NOMO-1 (cell line): ENCODE results near the gene PLEKHM1.
"Not testable (repeated sequence)": the region's sequence is repeated elsewhere in the genome, so short reads cannot be mapped to it uniquely, and the experiment has no call there.

Experiments used
- DNase-seq, 2 experiments: peaks; one replicate each; lab custom pipeline; 2025; ENCODE audit not compliant: unreplicated experiment in 2 of 2; lab: John Stamatoyannopoulos, UW

PLEKHM1 gene

GRCh38 chr17:45490615-45491433, at the start of gene PLEKHM1:
Gene PLEKHM1, minus strand, starts transcription at chr17:45490721. Its CDS starts 8,237 bp downstream, at chr17:45482484.
- DNase-seq = peak; percentile 73 to 78

GRCh38 chr17:45538168-45538567, 47.6 kb upstream of the PLEKHM1 start:
- not testable (repeated sequence) for DNase-seq

DNA sequence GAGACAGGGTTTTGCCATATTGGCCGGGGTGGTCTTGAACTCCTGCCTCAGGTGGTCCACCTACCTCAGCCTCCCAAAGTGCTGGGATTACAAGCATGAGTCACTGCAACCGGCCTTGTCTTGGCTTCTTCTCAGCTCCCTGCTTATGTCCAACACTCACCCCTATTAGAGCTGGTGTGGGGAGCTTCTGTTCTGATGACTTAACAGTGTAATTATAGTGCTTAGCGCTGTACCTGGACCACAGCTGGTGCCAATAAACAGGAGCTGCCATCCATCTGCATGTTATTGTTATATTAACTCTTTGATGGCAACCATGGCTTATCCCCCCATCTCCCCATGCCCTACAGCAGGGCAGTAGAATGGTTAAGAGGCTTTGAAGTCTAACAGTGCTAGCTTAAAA, 15.6 kb upstream of the PLEKHM1 start:
- DNase-seq = not testable (repeated sequence)

GRCh38 chr17:45505183-45505582, 14.7 kb upstream of the PLEKHM1 start:
- DNase-seq = not testable (repeated sequence)

DNA sequence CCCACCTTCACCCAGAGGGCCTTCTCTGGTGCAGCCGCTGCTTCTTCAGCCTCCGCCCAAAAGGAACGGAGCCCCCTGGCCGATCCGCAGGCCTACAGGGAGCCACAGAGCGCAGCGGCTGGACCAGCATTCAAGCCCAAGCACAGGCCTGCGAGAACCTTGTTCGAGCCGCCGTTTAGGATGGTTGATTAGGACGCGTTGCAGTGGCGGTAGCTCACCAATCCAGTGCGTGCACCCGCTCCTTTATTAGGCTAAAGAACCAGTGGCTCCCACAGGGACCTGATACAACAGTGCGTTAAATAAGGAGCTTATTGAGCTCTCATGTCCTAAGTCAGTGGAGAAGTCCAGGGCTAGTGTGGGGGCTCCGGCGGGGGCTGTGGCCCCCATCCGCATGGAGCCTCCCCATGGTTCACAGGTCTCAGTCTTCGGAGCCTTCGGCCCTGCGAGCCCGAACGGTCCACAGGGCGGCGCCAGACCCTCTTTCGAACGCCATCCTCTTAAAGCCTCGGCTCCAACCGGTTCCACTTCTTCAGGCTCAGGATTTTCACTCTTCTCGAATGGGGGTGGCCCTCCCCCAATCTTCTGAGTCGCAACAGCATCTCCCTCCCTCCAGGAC, 10.7 kb upstream of the PLEKHM1 start:
- DNase-seq = not testable (repeated sequence)

GRCh38 chr17:45500478-45500877, 10.0 kb upstream of the PLEKHM1 start:
- DNase-seq = not testable (repeated sequence)

- DNase-seq = not testable (repeated sequence)
Observed at GRCh38 chr17:45499208-45499607, 8.7 kb upstream of the PLEKHM1 start.

DNA sequence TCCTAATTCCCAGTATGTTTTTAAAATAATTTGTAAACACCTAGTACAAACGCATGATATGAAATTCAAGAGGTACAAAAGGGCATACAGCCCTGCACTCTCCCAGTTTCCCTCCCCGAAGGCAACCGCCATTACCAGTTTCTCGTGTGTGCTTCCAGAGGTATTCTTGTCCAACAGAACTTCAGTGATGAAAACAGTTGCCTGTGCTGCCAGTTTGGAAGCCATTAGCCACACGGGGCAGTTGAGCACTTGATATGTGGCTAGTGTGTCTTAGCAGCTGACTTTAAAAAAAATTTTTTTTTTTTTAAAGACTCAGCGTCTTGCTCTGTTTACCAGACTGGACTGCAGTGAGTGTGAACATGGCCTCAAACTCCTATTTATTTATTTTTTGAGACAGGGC, 7.9 kb upstream of the PLEKHM1 start:
- DNase-seq = not testable (repeated sequence)

DNA sequence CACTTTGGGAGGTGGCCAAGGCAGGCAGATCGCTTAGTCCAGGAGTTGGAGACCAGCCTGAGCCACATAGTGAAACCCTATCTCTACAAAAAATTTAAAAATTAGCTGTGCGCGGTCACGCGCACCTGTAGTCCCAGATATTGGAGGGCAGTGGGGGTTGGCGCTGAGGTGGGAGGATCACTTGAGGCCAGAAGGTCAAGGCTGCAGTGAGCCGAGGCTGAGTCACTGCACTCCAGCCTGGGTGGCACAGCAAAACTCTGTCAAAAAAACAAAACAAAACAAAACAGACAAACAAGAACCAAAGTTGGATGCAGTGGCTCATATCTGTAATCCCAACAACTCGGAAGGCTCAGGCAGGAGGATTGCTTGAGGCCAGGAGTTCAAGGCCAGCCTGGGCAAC, 6.9 kb upstream of the PLEKHM1 start:
- not testable (repeated sequence) for DNase-seq

DNA sequence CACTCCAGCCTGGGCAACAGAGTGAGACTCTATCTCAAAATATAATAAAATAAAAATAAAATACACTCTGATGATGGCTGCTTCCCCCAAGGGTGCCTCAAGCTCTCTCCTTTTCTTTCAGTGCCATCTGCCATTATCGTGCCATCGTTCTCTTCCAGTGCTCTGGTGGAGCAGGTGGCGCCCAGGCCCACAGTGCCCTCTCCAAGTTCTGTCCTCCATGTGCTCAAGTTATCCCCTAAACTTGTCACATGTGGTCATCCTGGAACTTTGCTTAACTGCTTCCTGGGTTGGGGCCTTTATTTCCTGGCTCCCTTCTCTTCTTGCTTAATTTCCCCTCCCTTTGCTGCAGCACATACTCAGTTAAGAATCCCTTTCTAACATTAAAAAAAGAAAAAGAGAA, 6.0 kb upstream of the PLEKHM1 start:
- not testable (repeated sequence) for DNase-seq

GRCh38 chr17:45494556-45494955, 4.0 kb upstream of the PLEKHM1 start:
- DNase-seq = peak in 1 of 2 experiments; percentile 28

GRCh38 chr17:45492156-45492555, 1.6 kb upstream of the PLEKHM1 start:
- not testable (repeated sequence) for DNase-seq

DNA sequence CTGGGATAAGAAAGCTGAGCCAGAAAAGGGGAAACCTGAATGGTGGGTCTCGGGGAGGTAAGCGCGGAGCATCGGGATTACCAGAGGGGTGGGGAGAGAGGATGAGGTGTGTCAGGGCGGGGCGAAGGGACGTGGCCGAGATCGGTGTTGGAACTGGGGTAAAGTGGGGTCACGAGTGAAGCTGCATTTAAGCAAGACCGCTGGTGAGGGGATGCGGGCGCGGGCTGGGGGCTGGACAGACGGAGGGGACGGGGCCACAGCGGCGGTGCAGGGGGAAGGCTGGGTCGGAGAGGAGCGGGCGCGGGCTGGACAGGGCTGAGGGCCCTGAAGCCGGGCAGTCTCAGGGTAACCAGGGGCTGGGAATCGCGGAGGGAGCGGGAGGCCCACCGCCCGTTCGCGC, 323 bp downstream of the PLEKHM1 start:
- DNase-seq = not testable (repeated sequence)

DNA sequence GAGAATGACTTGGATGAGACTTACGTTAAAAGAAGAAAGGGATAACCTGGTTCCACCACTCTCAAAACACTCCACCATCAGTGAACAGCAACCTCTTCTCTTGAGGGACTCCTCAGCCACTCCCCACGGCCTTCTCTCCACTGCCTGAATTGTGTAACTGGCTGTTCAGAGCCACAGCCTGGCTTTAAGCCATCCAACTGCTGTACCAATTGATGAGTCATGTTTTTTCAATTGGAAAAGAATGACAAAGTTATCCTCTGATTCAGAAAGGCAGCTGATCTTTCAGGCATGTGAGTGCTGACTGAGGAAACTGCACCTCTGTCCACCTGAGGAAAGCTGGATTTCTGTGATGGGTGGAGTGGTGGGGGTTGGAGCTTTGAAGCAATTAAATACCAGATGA, 2.8 kb downstream of the PLEKHM1 start:
- DNase-seq = peak; percentile 56 to 78

DNA sequence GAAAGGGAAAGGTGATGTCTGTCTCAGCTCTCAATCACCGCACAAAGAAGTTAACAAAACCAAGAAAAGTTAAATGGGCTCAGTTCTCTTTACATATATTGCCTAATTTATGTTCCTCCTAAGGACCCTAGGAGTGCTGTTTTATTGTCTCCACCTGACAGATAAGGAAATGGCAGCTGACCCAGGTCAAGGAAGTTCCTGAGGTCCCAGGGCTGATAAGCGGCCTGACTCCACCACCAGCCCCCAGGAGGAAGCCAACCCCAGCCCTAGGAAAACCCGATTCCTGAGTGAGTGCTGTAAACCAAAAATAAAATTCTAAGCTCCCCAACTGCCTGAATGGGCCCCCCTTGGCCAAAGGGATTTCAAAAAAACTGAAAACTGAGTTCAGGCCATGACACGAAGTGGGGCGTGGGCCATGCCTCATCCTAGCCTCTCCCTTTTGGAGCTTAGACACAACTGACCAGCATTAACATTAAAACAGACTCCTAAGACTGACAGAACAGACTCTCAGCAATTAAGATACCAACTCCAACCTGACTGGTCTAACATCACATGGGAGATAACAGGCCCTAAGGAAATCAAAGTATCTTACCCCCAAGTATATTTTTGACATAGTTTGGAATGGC, 6.8 kb downstream of the PLEKHM1 start:
- not testable (repeated sequence) for DNase-seq

GRCh38 chr17:45483177-45483576, 7.3 kb downstream of the PLEKHM1 start:
- not testable (repeated sequence) for DNase-seq

DNA sequence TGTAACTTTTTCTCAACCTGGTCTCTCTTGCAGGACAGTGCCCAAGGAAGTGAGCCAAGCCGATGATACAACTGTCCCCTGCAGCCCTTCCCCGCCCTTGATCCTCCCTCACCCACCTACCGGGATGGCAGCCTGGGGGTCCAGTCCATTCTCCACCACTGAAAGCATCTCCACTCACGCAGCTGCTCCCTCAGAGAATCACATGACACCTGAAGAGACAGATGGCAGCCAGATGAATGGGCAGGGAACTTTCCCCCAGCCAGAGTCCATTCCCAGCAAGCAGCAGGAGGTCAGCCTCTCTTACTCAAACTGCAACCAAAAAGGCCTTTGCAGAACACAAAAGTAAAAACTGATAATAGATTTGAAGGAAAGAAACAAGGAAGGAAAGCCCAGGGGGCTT, 8.2 kb downstream of the PLEKHM1 start:
- not testable (repeated sequence) for DNase-seq

DNA sequence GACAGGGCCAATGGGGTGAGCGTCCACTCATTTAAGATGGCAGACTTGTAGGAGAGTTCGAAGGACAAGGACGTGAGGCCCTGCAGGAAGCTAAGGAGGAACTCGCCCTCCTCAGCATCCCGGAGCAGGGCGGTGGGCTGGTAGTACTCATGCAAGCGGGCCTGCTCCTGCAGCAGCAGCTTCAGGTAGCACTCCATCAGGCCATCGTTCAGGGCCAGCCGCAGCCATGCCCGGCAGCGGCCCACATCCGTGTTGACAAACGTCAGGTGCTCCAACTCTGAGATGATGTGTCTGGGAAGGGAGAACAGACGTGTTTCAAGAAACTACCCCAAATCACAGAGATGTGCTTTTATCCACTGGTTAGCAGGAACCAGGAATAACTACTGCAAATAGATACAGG, 15.1 kb downstream of the PLEKHM1 start:
- not testable (repeated sequence) for DNase-seq

DNA sequence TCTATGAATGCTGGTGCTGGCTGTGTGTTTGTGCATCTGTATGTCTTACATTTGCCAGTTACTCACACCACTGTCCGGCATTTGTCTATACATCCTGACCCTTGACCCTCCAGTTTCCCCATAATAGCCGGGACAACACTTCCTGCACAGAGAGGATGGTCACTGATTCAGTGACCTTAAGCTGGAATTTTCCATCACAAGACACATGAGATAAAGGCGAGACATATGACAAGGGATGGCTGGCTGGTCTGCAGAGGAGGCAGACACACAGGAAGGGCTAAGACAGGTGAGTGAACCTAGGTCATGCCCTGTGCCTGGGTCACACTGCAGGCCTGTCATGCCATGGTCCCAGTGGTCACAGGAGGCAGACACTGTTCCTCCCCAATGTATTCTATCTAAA, 18.3 kb downstream of the PLEKHM1 start:
- not testable (repeated sequence) for DNase-seq

GRCh38 chr17:45469204-45469563, 21.3 kb downstream of the PLEKHM1 start:
- DNase-seq = not testable (repeated sequence)
